SH-SY5Y (cell line): Measurements from ENCODE around the gene ZNF771.

Experiments
- GATA2 ChIP-seq: IDR thresholded peaks from 2 replicates; pipeline ENCODE4 v1.6.1; 2011; ENCODE audit warnings: mild to moderate bottlenecking, low read depth, low read length
- GATA3 ChIP-seq: IDR thresholded peaks from 2 replicates; pipeline ENCODE4 v1.6.1; 2011; ENCODE audit warnings: low read depth, mild to moderate bottlenecking, low read length, moderate library complexity

- TF ChIP-seq GATA3: no peak
- no peak for TF ChIP-seq GATA2
Measured at GRCh38 chr16:30395155-30395991, 12.0 kb upstream of the ZNF771 start, which contains the start of gene ZNF48.
